ENCODE data around the gene CRYAB.

GRCh38 chr11:111957663-111958444 lies 46.3 kb upstream of the CRYAB start:
- TF ChIP-seq, protein P1, sequence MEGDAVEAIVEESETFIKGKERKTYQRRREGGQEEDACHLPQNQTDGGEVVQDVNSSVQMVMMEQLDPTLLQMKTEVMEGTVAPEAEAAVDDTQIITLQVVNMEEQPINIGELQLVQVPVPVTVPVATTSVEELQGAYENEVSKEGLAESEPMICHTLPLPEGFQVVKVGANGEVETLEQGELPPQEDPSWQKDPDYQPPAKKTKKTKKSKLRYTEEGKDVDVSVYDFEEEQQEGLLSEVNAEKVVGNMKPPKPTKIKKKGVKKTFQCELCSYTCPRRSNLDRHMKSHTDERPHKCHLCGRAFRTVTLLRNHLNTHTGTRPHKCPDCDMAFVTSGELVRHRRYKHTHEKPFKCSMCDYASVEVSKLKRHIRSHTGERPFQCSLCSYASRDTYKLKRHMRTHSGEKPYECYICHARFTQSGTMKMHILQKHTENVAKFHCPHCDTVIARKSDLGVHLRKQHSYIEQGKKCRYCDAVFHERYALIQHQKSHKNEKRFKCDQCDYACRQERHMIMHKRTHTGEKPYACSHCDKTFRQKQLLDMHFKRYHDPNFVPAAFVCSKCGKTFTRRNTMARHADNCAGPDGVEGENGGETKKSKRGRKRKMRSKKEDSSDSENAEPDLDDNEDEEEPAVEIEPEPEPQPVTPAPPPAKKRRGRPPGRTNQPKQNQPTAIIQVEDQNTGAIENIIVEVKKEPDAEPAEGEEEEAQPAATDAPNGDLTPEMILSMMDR (IDR thresholded peaks at IDR 0.05; ENCODE audit: low read depth, low read length), result no peak
- no peak for TF ChIP-seq EZH2phosphoT487 (IDR thresholded peaks at IDR 0.05; ENCODE audit: low read depth)

All from OCI-LY3 (cell line).